ENCODE results near the gene PGC.

The PGC gene

GRCh38 chr6:41694815-41695526 is 52.2 kb downstream of the PGC start:
- no peak overlapping the region for H3K9ac ChIP-seq (ENCODE audit: low read length)
- H3K4me1 ChIP-seq (ENCODE audit: insufficient read depth, low read length) = peaks cover 21% of the 10 kb centered on the region
- H3K27me3 ChIP-seq (ENCODE audit: control insufficient read depth in 1 of 2, insufficient read depth in 2 of 2, low read length in 2 of 2) = no peaks in the 10 kb centered on the region
- no peaks in the 10 kb centered on the region for H3K9me3 ChIP-seq (ENCODE audit: low read length)
- H3K27ac ChIP-seq (ENCODE audit: low read depth, low read length) = no peak overlapping the region
- H3K36me3 ChIP-seq (ENCODE audit: insufficient read depth, low read length) = peaks cover 7% of the 10 kb centered on the region
- no peak overlapping the region for H3K4me3 ChIP-seq (ENCODE audit: low read depth in 1 of 2, low read length in 2 of 2)

- Histone ChIP-seq H3K4me3 (ENCODE audit: low read depth in 1 of 2, low read length in 2 of 2) (no peak overlapping the region), H3K9ac (ENCODE audit: low read length) (no peak overlapping the region), H3K4me1 (ENCODE audit: insufficient read depth, low read length) (peaks cover 12% of the 10 kb centered on the region), H3K36me3 (ENCODE audit: insufficient read depth, low read length) (peaks cover 17% of the 10 kb centered on the region), H3K9me3 (ENCODE audit: low read length) (no peaks in the 10 kb centered on the region), H3K27me3 (ENCODE audit: control insufficient read depth in 1 of 2, insufficient read depth in 2 of 2, low read length in 2 of 2) (no peaks in the 10 kb centered on the region), H3K27ac (ENCODE audit: low read depth, low read length) (no peak overlapping the region)
Observed at GRCh38 chr6:41693281-41694240, 53.6 kb downstream of the PGC start.

GRCh38 chr6:41692730-41693129 is 54.5 kb downstream of the PGC start:
- peaks cover 25% of the 10 kb centered on the region for H3K36me3 ChIP-seq (ENCODE audit: insufficient read depth, low read length)
- no peak overlapping the region for H3K9ac ChIP-seq (ENCODE audit: low read length)
- H3K27ac ChIP-seq (ENCODE audit: low read depth, low read length) = no peak overlapping the region
- H3K9me3 ChIP-seq (ENCODE audit: low read length) = no peaks in the 10 kb centered on the region
- no peaks in the 10 kb centered on the region for H3K27me3 ChIP-seq (ENCODE audit: control insufficient read depth in 1 of 2, insufficient read depth in 2 of 2, low read length in 2 of 2)
- H3K4me3 ChIP-seq (ENCODE audit: low read depth in 1 of 2, low read length in 2 of 2) = no peak overlapping the region
- H3K4me1 ChIP-seq (ENCODE audit: insufficient read depth, low read length) = peaks cover 11% of the 10 kb centered on the region

GRCh38 chr6:41692080-41692675 is 55.0 kb downstream of the PGC start:
- Histone ChIP-seq H3K36me3 (ENCODE audit: insufficient read depth, low read length) (peaks cover 31% of the 10 kb centered on the region), H3K4me3 (ENCODE audit: low read depth in 1 of 2, low read length in 2 of 2) (no peak overlapping the region), H3K27me3 (ENCODE audit: control insufficient read depth in 1 of 2, insufficient read depth in 2 of 2, low read length in 2 of 2) (no peaks in the 10 kb centered on the region), H3K9me3 (ENCODE audit: low read length) (no peaks in the 10 kb centered on the region), H3K27ac (ENCODE audit: low read depth, low read length) (no peak overlapping the region), H3K9ac (ENCODE audit: low read length) (no peak overlapping the region), H3K4me1 (ENCODE audit: insufficient read depth, low read length) (peaks cover 11% of the 10 kb centered on the region)

GRCh38 chr6:41691426-41692079 is 55.6 kb downstream of the PGC start:
- Histone ChIP-seq H3K36me3 (ENCODE audit: insufficient read depth, low read length) (peaks cover 37% of the 10 kb centered on the region), H3K4me1 (ENCODE audit: insufficient read depth, low read length) (peaks cover 11% of the 10 kb centered on the region), H3K27ac (ENCODE audit: low read depth, low read length) (no peak overlapping the region), H3K27me3 (ENCODE audit: control insufficient read depth in 1 of 2, insufficient read depth in 2 of 2, low read length in 2 of 2) (no peaks in the 10 kb centered on the region), H3K4me3 (ENCODE audit: low read depth in 1 of 2, low read length in 2 of 2) (no peak overlapping the region), H3K9ac (ENCODE audit: low read length) (no peak overlapping the region), H3K9me3 (ENCODE audit: low read length) (no peaks in the 10 kb centered on the region)

- Histone ChIP-seq H3K27me3 (ENCODE audit: control insufficient read depth in 1 of 2, insufficient read depth in 2 of 2, low read length in 2 of 2) (no peaks in the 10 kb centered on the region), H3K9me3 (ENCODE audit: low read length) (no peaks in the 10 kb centered on the region), H3K4me1 (ENCODE audit: insufficient read depth, low read length) (peaks cover 11% of the 10 kb centered on the region), H3K9ac (ENCODE audit: low read length) (no peak overlapping the region), H3K36me3 (ENCODE audit: insufficient read depth, low read length) (peaks cover 45% of the 10 kb centered on the region), H3K4me3 (ENCODE audit: low read depth in 1 of 2, low read length in 2 of 2) (no peak overlapping the region), H3K27ac (ENCODE audit: low read depth, low read length) (no peak overlapping the region)
Observed at GRCh38 chr6:41690541-41691330, 56.5 kb downstream of the PGC start.

GRCh38 chr6:41689171-41690008 is 57.8 kb downstream of the PGC start:
- no peak overlapping the region for H3K9ac ChIP-seq (ENCODE audit: low read length)
- no peaks in the 10 kb centered on the region for H3K27me3 ChIP-seq (ENCODE audit: control insufficient read depth in 1 of 2, insufficient read depth in 2 of 2, low read length in 2 of 2)
- peaks cover 11% of the 10 kb centered on the region for H3K4me1 ChIP-seq (ENCODE audit: insufficient read depth, low read length)
- no peaks in the 10 kb centered on the region for H3K9me3 ChIP-seq (ENCODE audit: low read length)
- no peak overlapping the region for H3K27ac ChIP-seq (ENCODE audit: low read depth, low read length)
- peaks cover 49% of the 10 kb centered on the region for H3K36me3 ChIP-seq (ENCODE audit: insufficient read depth, low read length)
- no peak overlapping the region for H3K4me3 ChIP-seq (ENCODE audit: low read depth in 1 of 2, low read length in 2 of 2)

- Histone ChIP-seq H3K4me1 (ENCODE audit: insufficient read depth, low read length) (peaks cover 15% of the 10 kb centered on the region), H3K9ac (ENCODE audit: low read length) (no peak overlapping the region), H3K4me3 (ENCODE audit: low read depth in 1 of 2, low read length in 2 of 2) (no peak overlapping the region), H3K9me3 (ENCODE audit: low read length) (no peaks in the 10 kb centered on the region), H3K27ac (ENCODE audit: low read depth, low read length) (no peak overlapping the region), H3K27me3 (ENCODE audit: control insufficient read depth in 1 of 2, insufficient read depth in 2 of 2, low read length in 2 of 2) (no peaks in the 10 kb centered on the region), H3K36me3 (ENCODE audit: insufficient read depth, low read length) (peaks cover 49% of the 10 kb centered on the region)
Observed at GRCh38 chr6:41688256-41688965, 58.8 kb downstream of the PGC start.

GRCh38 chr6:41687501-41688175 is 59.6 kb downstream of the PGC start:
- Histone ChIP-seq H3K36me3 (ENCODE audit: insufficient read depth, low read length) (peaks cover 49% of the 10 kb centered on the region), H3K27ac (ENCODE audit: low read depth, low read length) (no peak overlapping the region), H3K4me3 (ENCODE audit: low read depth in 1 of 2, low read length in 2 of 2) (no peak overlapping the region), H3K9ac (ENCODE audit: low read length) (no peak overlapping the region), H3K9me3 (ENCODE audit: low read length) (no peaks in the 10 kb centered on the region), H3K4me1 (ENCODE audit: insufficient read depth, low read length) (peaks cover 14% of the 10 kb centered on the region), H3K27me3 (ENCODE audit: control insufficient read depth in 1 of 2, insufficient read depth in 2 of 2, low read length in 2 of 2) (no peaks in the 10 kb centered on the region)
